ENCODE data around the gene RIC8B.

The RIC8B gene

DNA sequence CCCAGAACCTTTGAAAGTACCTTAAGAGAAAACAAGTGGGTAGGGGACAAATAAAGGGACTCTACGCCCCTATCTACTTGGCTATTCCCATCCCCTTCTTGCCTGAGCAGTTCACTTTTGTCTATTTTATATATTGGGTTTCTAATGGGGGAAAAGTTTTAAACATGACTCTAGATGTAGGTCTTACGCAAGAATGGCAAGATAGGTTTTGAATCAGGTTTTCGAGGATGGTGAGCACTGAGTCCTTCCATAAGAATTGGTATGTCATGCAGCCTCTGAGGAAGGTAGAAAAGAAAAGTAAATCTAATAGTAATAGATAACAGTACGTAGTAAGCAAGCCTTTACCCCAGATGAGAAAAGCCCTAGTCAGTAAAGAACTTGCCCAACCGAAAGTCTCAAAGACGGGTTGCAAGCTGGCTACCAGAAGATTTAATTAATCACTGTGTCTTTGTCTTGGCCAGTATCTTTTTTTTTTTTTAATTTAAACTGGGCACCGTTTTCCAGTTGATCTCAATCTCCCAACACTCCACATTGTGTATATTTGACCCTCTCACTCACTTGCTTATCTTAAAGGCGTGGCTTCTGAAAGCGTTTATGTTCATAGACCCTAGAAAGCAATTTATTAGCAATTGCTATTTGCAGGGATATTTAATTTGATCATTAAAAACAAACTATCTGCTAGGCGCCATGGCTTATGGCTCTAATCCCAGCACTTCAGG lies 94.7 kb downstream of the RIC8B start:
- no peak overlapping the region for H3K9ac ChIP-seq (ENCODE audit: low read length in 2 of 2)
- H3K27ac ChIP-seq (ENCODE audit: low read length): no peak overlapping the region
- peaks cover 0 to under 1% of the 10 kb centered on the region in 2 donors for H3K36me3 ChIP-seq (ENCODE audit: control insufficient read depth in 2 of 2, insufficient read depth in 2 of 2, low read length in 2 of 2)
- H3K9me3 ChIP-seq (ENCODE audit: control insufficient read depth in 2 of 2, low read length in 2 of 2): no peaks in the 10 kb centered on the region
- no peak overlapping the region for H3K4me3 ChIP-seq (ENCODE audit: low read length in 2 of 2)
- no peaks in the 10 kb centered on the region for H3K27me3 ChIP-seq (ENCODE audit: control insufficient read depth in 1 of 2, insufficient read depth in 2 of 2, low read length in 2 of 2)
- no peaks in the 10 kb centered on the region for H3K4me1 ChIP-seq (ENCODE audit: control insufficient read depth, insufficient read depth, low read length)

DNA sequence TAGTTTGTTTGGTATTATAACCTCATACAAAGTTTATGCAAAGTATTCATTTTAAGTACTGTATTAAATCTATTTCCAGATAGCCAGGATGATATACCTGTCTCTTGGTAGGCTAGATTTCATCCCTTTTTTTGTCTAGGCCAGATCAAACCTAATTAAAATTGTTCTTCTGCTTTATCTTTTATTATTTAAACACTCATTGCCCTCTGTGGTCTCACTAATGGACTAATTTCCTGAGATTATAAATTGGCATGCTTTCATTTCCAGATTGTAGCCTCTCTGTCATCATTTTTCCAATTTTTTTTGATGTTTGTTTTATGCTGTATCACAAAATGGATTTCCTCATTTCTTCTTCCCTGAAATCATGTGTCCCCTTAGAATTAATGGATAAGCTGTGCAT lies 95.6 kb downstream of the RIC8B start:
- Histone ChIP-seq H3K4me3 (ENCODE audit: low read length in 2 of 2) (no peak overlapping the region), H3K27ac (ENCODE audit: low read length) (no peak overlapping the region), H3K36me3 (ENCODE audit: control insufficient read depth in 2 of 2, insufficient read depth in 2 of 2, low read length in 2 of 2) (peaks cover 0 to 5% of the 10 kb centered on the region in 2 donors), H3K27me3 (ENCODE audit: control insufficient read depth in 1 of 2, insufficient read depth in 2 of 2, low read length in 2 of 2) (no peaks in the 10 kb centered on the region), H3K9me3 (ENCODE audit: control insufficient read depth in 2 of 2, low read length in 2 of 2) (no peaks in the 10 kb centered on the region), H3K4me1 (ENCODE audit: control insufficient read depth, insufficient read depth, low read length) (no peaks in the 10 kb centered on the region), H3K9ac (ENCODE audit: low read length in 2 of 2) (no peak overlapping the region)

DNA sequence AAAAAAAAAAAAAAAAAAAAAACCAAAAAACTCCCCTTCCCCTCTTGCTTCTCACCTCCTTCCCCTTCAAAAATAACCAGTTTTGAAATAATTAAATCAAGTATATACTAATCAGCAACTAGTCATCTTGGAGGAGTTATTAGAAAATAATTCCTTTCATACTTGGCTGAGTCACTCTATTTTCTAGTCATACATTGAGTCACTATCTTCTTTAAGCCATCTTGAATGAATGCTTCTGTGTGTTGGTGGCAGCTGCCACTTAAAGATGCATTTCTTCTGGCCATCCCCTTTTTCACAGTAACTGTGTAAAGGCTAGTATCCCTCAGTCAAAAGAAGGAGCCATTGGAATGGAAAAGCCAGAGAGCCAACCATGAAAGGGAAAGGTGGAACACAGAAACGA lies 97.0 kb downstream of the RIC8B start:
- Histone ChIP-seq H3K27ac (ENCODE audit: low read length) (no peak overlapping the region), H3K9me3 (ENCODE audit: control insufficient read depth in 2 of 2, low read length in 2 of 2) (no peaks in the 10 kb centered on the region), H3K27me3 (ENCODE audit: control insufficient read depth in 1 of 2, insufficient read depth in 2 of 2, low read length in 2 of 2) (no peaks in the 10 kb centered on the region), H3K4me1 (ENCODE audit: control insufficient read depth, insufficient read depth, low read length) (no peaks in the 10 kb centered on the region), H3K9ac (ENCODE audit: low read length in 2 of 2) (no peak overlapping the region), H3K36me3 (ENCODE audit: control insufficient read depth in 2 of 2, insufficient read depth in 2 of 2, low read length in 2 of 2) (peaks cover 0 to 5% of the 10 kb centered on the region in 2 donors), H3K4me3 (ENCODE audit: low read length in 2 of 2) (no peak overlapping the region)

DNA sequence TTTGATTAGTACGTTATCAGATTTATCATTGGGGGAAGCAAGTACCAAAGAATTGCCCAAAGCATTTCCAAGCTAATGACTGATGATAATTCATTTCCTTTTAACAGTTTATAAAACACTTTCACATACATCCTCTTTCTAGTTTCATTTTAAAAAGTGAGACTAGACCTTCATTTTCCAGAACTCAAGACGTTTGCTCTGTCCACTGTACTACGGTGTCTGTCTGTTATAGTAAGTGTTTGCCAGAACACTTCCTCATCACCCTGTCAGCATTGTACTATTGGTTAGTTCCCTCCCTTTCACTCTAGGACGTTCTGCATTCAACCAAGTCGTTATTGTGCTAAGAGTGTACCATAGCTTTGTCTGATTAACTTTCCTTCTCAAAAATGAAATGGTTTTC lies 99.5 kb downstream of the RIC8B start:
- Histone ChIP-seq H3K4me1 (ENCODE audit: control insufficient read depth, insufficient read depth, low read length) (no peaks in the 10 kb centered on the region), H3K36me3 (ENCODE audit: control insufficient read depth in 2 of 2, insufficient read depth in 2 of 2, low read length in 2 of 2) (peaks cover 0 to 5% of the 10 kb centered on the region in 2 donors), H3K9me3 (ENCODE audit: control insufficient read depth in 2 of 2, low read length in 2 of 2) (no peaks in the 10 kb centered on the region), H3K27me3 (ENCODE audit: control insufficient read depth in 1 of 2, insufficient read depth in 2 of 2, low read length in 2 of 2) (no peaks in the 10 kb centered on the region), H3K4me3 (ENCODE audit: low read length in 2 of 2) (no peak overlapping the region), H3K27ac (ENCODE audit: low read length) (no peak overlapping the region), H3K9ac (ENCODE audit: low read length in 2 of 2) (no peak overlapping the region)

DNA sequence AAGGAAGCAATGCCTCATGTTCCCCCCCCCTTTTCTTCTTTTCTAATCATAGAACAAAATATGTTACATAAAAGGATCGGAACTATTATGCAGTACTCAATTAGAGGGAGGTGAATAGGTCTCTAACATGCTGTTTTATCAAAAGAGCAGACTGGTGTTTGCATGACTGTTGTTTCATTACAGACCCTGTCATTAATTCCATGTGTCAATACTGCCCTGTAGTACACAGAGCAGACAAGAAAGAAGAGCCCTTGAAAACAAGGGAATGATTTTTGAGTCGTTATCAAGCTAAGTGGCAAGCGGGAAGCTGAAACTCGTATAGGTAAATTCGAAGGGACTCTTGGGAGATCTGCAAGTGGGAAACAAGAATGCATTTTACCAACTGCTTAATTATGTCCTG lies 104.3 kb downstream of the RIC8B start:
- H3K27me3 ChIP-seq (ENCODE audit: control insufficient read depth in 1 of 2, insufficient read depth in 2 of 2, low read length in 2 of 2): no peaks in the 10 kb centered on the region
- H3K27ac ChIP-seq (ENCODE audit: low read length): no peak overlapping the region
- H3K4me1 ChIP-seq (ENCODE audit: control insufficient read depth, insufficient read depth, low read length): no peaks in the 10 kb centered on the region
- H3K9me3 ChIP-seq (ENCODE audit: control insufficient read depth in 2 of 2, low read length in 2 of 2): no peaks in the 10 kb centered on the region
- H3K36me3 ChIP-seq (ENCODE audit: control insufficient read depth in 2 of 2, insufficient read depth in 2 of 2, low read length in 2 of 2): peaks cover 14 to 16% of the 10 kb centered on the region in 2 donors
- H3K9ac ChIP-seq (ENCODE audit: low read length in 2 of 2): no peak overlapping the region
- no peak overlapping the region for H3K4me3 ChIP-seq (ENCODE audit: low read length in 2 of 2)

DNA sequence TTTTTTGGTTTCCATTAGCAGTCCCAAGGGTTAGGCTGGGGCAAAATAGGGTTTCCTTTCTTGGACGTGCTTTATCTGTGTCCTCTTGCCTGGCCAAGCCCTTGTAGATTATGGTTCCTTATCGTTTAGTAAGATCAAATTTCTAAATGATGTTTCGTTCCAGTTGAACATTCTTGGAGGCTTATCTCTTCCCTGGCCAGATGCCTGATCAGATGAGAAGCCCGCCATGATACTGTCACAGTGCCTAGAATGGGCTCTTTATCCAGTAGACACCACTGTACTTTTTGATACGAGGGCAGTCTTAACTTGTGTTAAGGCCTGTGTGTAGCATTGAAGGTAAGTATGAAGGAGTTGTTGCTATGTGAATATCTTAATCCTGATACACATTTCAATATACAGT lies 105.1 kb downstream of the RIC8B start:
- H3K9me3 ChIP-seq (ENCODE audit: control insufficient read depth in 2 of 2, low read length in 2 of 2): no peaks in the 10 kb centered on the region
- H3K27me3 ChIP-seq (ENCODE audit: control insufficient read depth in 1 of 2, insufficient read depth in 2 of 2, low read length in 2 of 2): no peaks in the 10 kb centered on the region
- H3K9ac ChIP-seq (ENCODE audit: low read length in 2 of 2): no peak overlapping the region
- no peak overlapping the region for H3K27ac ChIP-seq (ENCODE audit: low read length)
- H3K4me1 ChIP-seq (ENCODE audit: control insufficient read depth, insufficient read depth, low read length): no peaks in the 10 kb centered on the region
- H3K36me3 ChIP-seq (ENCODE audit: control insufficient read depth in 2 of 2, insufficient read depth in 2 of 2, low read length in 2 of 2): peaks cover 12 to 17% of the 10 kb centered on the region in 2 donors
- no peak overlapping the region for H3K4me3 ChIP-seq (ENCODE audit: low read length in 2 of 2)

DNA sequence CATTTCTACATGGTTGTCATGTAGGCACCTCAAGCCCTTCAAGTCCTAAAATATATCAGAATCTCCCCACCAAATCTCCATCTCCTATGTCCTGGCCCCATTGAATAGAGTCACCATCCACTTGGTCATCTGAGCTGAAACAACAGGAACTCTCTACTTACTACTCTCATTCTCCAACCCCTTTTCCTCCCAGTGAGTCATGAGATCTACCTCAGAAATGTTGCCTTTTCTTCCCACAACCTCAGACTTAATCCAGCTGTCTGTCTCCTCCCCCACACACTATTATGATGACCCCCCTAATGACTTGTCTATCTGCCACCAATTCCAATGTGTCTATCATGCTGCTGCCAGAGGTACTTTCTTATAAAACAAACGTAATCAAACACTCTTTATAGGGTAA lies 108.9 kb downstream of the RIC8B start:
- Histone ChIP-seq H3K9me3 (ENCODE audit: control insufficient read depth in 2 of 2, low read length in 2 of 2) (no peaks in the 10 kb centered on the region), H3K27me3 (ENCODE audit: control insufficient read depth in 1 of 2, insufficient read depth in 2 of 2, low read length in 2 of 2) (no peaks in the 10 kb centered on the region), H3K4me1 (ENCODE audit: control insufficient read depth, insufficient read depth, low read length) (no peaks in the 10 kb centered on the region), H3K4me3 (ENCODE audit: low read length in 2 of 2) (no peak overlapping the region), H3K27ac (ENCODE audit: low read length) (no peak overlapping the region), H3K36me3 (ENCODE audit: control insufficient read depth in 2 of 2, insufficient read depth in 2 of 2, low read length in 2 of 2) (peaks cover 12 to 28% of the 10 kb centered on the region in 2 donors), H3K9ac (ENCODE audit: low read length in 2 of 2) (no peak overlapping the region)

DNA sequence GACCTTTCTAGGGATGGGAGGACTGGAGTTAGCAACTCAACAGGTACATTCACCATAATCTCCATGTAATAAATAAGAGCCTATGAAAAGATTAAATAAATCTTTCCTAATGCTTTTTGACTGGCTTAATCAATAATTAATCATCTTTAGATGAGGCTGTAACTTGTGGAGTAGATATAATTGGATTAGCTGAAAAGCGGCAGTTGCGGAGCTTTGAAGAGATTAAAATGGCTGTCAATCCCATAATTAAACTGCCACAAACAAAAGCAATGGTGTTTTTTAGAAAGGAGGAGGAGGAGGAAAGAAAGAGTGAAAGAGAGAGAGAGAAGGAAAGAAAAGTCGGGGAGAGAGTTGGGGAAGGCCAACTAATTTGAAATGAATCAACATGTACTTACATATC lies 110.5 kb downstream of the RIC8B start:
- H3K36me3 ChIP-seq (ENCODE audit: control insufficient read depth in 2 of 2, insufficient read depth in 2 of 2, low read length in 2 of 2): peaks cover 6 to 28% of the 10 kb centered on the region in 2 donors

DNA sequence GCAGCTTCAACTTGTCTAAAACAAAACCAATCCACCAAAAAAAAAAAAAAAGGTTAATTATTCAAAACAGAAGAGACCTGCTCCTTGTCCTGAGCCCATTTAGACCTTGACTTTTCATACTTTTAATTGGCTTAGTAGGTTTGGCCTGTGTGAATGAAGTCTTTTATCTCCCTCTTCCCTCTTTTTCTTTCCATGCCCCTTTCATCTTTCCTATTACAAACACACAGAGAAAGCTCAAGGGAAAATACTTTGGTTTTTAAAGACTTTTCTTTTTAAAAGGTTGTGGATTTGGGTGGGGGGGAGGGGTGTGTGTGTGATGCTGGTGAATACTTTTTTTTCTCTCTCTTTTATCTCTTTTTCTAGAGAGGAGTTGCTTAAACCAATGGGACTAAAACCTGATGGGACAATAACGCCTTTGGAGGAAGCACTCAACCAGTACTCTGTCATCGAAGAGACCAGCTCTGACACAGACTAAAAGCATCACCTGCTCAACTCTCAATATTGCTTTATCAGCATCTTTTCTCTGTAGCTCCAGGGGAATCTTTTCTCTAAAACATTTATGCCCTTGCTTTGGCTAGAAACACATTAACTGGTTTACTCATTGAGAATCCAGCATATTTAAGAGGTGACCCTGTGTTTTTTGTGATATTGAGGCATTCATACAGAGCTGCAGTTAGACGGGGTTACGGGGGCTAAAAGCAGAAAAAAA lies 111.2 kb downstream of the RIC8B start:
- H3K4me3 ChIP-seq (ENCODE audit: low read length in 2 of 2): no peak overlapping the region
- peaks cover 4 to 23% of the 10 kb centered on the region in 2 donors for H3K36me3 ChIP-seq (ENCODE audit: control insufficient read depth in 2 of 2, insufficient read depth in 2 of 2, low read length in 2 of 2)

More for the DNA sequence above, 110.5 kb downstream of the RIC8B start:
- Histone ChIP-seq H3K27ac (ENCODE audit: low read length) (no peak overlapping the region), H3K9me3 (ENCODE audit: control insufficient read depth in 2 of 2, low read length in 2 of 2) (no peaks in the 10 kb centered on the region), H3K4me1 (ENCODE audit: control insufficient read depth, insufficient read depth, low read length) (no peaks in the 10 kb centered on the region), H3K9ac (ENCODE audit: low read length in 2 of 2) (no peak overlapping the region), H3K27me3 (ENCODE audit: control insufficient read depth in 1 of 2, insufficient read depth in 2 of 2, low read length in 2 of 2) (no peaks in the 10 kb centered on the region), H3K4me3 (ENCODE audit: low read length in 2 of 2) (no peak overlapping the region)

DNA sequence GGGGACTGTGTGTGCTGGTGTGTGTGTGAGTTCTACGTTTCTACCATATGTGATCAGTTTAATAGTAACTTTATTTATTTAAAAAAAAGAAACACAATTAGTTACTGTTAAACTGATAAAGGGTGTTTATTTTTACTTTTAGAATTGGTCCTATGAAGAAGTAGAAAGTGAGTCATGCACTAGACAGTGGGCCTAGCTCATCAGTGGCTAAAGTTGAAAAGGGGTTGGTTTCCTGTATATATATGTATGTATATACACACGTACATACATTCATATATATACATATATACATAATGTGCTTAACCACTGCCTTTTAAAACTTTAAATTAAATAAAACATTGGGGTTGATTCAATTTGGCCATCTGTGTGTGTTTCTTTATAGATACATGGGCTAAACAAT lies 112.5 kb downstream of the RIC8B start:
- H3K27ac ChIP-seq (ENCODE audit: low read length): no peak overlapping the region
- no peak overlapping the region for H3K9ac ChIP-seq (ENCODE audit: low read length in 2 of 2)
- no peaks in the 10 kb centered on the region for H3K4me1 ChIP-seq (ENCODE audit: control insufficient read depth, insufficient read depth, low read length)
- no peak overlapping the region for H3K4me3 ChIP-seq (ENCODE audit: low read length in 2 of 2)
- no peaks in the 10 kb centered on the region for H3K27me3 ChIP-seq (ENCODE audit: control insufficient read depth in 1 of 2, insufficient read depth in 2 of 2, low read length in 2 of 2)
- H3K9me3 ChIP-seq (ENCODE audit: control insufficient read depth in 2 of 2, low read length in 2 of 2): no peaks in the 10 kb centered on the region
- peaks cover 2 to 16% of the 10 kb centered on the region in 2 donors for H3K36me3 ChIP-seq (ENCODE audit: control insufficient read depth in 2 of 2, insufficient read depth in 2 of 2, low read length in 2 of 2)

More for the DNA sequence above, 111.2 kb downstream of the RIC8B start:
- no peaks in the 10 kb centered on the region for H3K27me3 ChIP-seq (ENCODE audit: control insufficient read depth in 1 of 2, insufficient read depth in 2 of 2, low read length in 2 of 2)
- no peak overlapping the region for H3K27ac ChIP-seq (ENCODE audit: low read length)
- no peak overlapping the region for H3K9ac ChIP-seq (ENCODE audit: low read length in 2 of 2)
- no peaks in the 10 kb centered on the region for H3K9me3 ChIP-seq (ENCODE audit: control insufficient read depth in 2 of 2, low read length in 2 of 2)
- no peaks in the 10 kb centered on the region for H3K4me1 ChIP-seq (ENCODE audit: control insufficient read depth, insufficient read depth, low read length)
